Astrocyte of the spinal cord (primary cell): ENCODE data around the gene SEMA4B.

Experiments used
- DNase-seq: peaks from one replicate; pipeline ENCODE4 v3.0.0; 2011; ENCODE audit warnings: low read depth, low spot score
- H3K4me3 ChIP-seq: 2 replicates; pipeline ENCODE4 v1.5.1; 2011; ENCODE audit warnings: low read depth, mild to moderate bottlenecking, low read length, moderate library complexity
- in situ Hi-C: cut with HindIII; loops from 2 replicates; pipeline ENCODE4 v1.10.0; 2017; ENCODE audit warnings: low sequenced_read_pairs
- TF ChIP-seq, protein P1 (sequence below): IDR thresholded peaks from 2 replicates; pipeline ENCODE4 v1.5.1; 2012; ENCODE audit warnings: low read depth, mild to moderate bottlenecking, low read length, inconsistent platforms

The SEMA4B gene

DNA sequence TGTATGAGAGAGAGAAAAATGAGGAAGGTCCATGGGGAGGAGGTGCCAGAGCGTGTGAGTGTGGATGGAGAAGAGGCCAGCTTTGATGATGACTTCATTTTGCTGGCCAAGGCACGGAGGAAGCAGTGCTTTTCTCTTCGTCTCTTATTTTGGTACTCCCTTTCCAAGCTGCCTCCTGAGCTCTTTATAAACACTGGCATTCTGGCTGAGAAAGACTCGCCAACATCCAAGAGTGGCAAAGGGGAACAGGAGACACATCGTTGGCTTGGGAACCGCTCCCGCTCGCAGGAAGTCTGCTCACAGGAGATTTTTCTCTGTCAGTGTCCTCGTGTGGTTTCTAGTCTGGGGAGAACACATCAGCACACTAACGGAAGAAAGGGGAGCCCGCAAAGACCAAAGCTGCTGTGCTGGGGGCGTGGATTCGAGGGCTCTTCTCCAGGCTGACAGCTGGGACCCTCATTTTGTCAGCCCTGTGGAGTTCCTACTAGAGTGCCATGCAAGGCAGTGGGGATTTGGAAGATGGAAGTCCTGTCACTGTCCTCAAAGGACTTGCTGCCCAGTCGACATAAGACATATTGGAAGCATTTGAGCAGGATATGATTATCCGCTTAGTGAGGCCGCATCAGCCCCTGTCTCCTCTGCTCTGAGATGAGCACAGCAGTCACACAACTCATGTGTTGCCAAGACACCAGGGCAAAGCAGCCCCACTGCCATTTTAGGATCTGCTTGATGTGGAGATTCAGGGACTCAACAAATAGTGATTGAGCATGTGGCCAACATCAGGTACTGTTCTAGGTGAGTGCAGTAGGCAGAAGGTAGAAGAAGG, 8.0 kb upstream of the SEMA4B start:
- DNase-seq = no peak
- H3K4me3 ChIP-seq = no peak overlapping the region
- TF ChIP-seq, protein P1, sequence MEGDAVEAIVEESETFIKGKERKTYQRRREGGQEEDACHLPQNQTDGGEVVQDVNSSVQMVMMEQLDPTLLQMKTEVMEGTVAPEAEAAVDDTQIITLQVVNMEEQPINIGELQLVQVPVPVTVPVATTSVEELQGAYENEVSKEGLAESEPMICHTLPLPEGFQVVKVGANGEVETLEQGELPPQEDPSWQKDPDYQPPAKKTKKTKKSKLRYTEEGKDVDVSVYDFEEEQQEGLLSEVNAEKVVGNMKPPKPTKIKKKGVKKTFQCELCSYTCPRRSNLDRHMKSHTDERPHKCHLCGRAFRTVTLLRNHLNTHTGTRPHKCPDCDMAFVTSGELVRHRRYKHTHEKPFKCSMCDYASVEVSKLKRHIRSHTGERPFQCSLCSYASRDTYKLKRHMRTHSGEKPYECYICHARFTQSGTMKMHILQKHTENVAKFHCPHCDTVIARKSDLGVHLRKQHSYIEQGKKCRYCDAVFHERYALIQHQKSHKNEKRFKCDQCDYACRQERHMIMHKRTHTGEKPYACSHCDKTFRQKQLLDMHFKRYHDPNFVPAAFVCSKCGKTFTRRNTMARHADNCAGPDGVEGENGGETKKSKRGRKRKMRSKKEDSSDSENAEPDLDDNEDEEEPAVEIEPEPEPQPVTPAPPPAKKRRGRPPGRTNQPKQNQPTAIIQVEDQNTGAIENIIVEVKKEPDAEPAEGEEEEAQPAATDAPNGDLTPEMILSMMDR = no peak
- in situ Hi-C loops = no loop called here

DNA sequence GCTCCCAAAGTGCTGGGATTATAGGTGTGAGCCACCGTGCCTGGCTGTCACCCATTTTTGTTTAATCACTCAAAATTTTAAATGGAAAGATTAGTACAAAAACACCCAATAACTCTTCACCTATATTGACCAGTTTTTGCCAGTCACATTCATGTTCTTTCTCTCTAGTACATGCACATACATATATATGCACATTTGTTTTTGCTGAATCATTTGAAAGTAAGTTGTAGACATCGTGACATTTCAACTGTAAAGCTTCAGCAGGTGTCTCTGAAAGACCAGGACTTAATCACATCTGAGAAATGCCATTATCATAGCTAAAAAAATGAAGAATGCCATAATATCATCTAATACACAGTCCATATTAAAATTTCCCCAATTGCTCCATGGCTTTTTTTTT, 6.5 kb upstream of the SEMA4B start:
- TF ChIP-seq, protein P1 = no peak
- no peak for DNase-seq
- H3K4me3 ChIP-seq = no peak overlapping the region
- in situ Hi-C loops = no loop called here

- peak overlapping the region; percentile 74 for H3K4me3 ChIP-seq
- in situ Hi-C loops = no loop called here
- DNase-seq = no peak
- TF ChIP-seq, protein P1 = no peak
Observed at GRCh38 chr15:90200534-90201129, 498 bp upstream of the SEMA4B start.

GRCh38 chr15:90201944-90202375, 830 bp downstream of the SEMA4B start:
- in situ Hi-C loops = no loop called here
- H3K4me3 ChIP-seq = peak overlapping the region; percentile 74
- TF ChIP-seq, protein P1 = no peak
- no peak for DNase-seq

DNA sequence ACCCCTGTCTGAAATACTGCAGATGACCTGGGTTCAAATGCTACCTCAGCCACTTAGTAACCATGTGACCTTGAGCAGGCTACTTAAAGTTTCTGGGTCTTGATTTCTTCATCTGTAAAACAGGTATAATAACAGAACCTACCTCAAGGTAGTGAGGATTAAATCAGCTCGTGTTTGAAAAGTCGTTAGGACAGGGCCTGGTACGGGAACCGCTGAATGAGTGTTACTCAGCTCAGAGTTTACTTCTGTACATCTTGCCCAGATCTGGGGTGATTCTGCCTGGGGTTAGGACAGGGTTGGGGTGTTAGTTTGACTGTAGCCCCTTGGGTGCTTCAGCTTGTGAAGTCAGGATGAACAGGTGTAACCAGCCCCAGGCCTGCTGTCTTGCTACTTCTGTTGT, 1.8 kb downstream of the SEMA4B start:
- in situ Hi-C loops = no loop called here
- no peak for DNase-seq
- TF ChIP-seq, protein P1 = no peak
- no peak overlapping the region for H3K4me3 ChIP-seq

DNA sequence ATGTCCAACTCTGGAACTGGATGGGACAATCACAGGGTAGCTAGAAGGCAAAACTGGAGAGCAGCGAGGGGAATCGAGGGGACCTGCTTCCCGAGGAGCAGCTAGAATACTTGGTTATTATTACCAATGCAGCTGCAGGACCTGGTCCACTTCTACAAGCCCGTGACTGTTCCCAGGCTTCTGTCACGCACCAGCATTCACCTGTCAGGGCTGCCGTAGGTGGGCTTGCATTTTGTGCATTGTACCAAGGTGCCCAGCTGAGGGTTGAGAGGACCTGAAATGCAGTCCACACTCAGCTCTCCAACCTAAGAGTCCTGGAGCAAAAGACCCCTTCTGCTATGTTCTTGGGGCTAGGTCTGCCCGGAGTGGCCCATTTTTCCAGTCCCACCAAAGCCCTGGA, 2.3 kb downstream of the SEMA4B start:
- in situ Hi-C loops = no loop called here
- TF ChIP-seq, protein P1 = no peak
- DNase-seq = no peak
- H3K4me3 ChIP-seq = no peak overlapping the region
